GM19324 (cell line): ENCODE results near the gene IFT22.
A peak's percentile ranks its signal among the peaks of the same experiment; 100 is the strongest.
"Not testable (repeated sequence)": the region's sequence is repeated elsewhere in the genome, so short reads cannot be mapped to it uniquely, and the experiment has no call there.

ENCODE experiments used
- ATAC-seq: cut with Tn5 transposase; IDR thresholded peaks from one replicate; pipeline ENCODE4 v1.9.1; 2021; ENCODE audit warnings: mild to moderate bottlenecking, moderate library complexity; ENCODE audit not compliant: unreplicated experiment, low FRiP score

Gene IFT22

DNA sequence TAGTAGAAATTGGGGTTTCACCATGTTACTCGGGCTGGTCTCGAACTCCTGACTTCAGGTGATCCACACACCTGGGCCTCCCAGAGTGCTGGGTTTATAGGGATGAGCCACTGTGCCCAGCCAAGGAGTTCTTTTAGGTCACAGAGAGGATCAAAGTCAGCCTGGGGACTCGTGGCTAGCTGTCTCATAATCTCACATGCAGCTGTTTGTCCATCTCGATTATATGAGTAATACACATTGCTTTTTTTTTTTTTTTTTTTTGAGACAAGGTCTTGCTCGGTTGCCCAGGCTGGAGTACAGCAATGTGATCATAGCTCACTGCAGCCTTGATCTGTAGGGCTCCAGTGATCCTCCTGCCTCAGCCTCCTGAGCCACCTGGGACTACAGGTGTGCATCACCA lies 2.2 kb downstream of the IFT22 start:
- ATAC-seq, result no peak

- no peak for ATAC-seq
Measured at GRCh38 chr7:101315336-101315735, 6.3 kb downstream of the IFT22 start.

GRCh38 chr7:101308245-101309085 lies 13.1 kb downstream of the IFT22 start:
- ATAC-seq, result no peak

GRCh38 chr7:101306307-101306706 lies 15.3 kb downstream of the IFT22 start:
- ATAC-seq, result no peak

DNA sequence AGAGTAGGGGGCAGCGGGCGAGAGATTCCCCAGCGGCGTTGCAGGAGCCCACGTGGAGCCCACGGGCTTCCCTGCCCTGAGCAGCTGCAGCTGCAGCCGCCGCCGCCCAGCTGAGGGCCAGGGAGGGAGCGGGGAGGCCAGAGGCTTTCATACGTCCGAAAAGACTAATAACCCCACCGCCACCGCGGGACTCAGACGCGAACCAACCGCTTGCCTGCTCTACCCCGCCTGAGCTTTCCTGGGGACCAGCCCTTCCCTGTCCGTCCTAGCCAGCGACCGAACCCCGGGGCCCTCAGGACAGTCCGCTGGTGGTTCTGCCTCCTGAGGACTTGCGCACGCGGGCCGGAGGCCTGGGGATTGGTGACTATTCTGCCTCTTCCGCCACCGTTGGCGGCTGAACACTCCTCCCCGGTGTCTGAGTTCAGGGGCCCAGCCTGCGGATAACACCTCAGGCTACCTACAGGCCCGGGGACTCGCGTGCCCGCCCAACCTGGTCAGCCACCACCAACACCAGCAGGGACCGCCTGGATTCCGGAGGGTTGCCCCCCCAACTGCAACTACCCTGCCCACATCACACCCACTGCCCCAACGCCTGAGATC lies 18.4 kb downstream of the IFT22 start:
- ATAC-seq, result no peak

- ATAC-seq, result no peak
Measured at GRCh38 chr7:101302641-101303101, 18.9 kb downstream of the IFT22 start.

DNA sequence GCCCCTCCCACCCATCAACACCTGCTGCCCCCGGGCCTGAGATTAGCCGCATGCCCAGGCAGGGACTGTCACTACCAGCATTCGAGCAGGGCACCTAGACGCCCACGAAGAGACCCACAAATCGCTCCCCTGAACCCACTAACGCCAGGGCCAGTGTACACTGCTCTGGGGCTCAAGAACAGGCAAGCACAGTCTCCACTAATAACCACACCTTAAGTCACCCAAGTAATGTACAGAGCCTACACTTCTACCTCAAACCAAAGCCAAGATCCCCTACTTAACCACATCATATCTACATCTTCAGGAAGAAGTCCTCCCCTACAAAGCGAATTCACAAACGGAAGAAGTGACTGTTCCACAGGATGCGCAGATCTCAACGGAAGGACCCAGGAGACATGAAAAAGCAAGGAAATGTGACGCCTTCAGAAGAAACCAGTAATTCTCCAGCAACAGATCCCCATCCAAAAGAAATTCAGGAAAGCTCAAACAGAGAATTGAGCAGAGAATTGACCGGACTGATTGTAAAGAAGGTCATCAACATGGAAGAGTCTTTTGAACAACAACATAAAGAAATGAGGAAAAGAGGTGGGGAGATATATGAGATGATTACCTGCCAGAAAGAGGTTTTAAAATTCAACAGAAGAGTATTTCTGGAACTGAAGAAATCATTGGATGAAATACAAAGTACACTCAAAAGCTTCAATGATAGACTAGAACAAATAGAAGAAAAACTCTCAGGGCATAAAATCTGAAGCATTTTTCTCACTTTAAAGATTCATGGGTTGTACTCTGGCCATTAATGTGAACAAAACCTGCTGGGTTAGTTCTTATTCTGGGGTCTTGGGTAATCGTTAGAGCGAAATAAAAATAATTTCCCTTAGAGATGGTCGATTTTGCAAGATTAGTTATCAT lies 20.9 kb downstream of the IFT22 start:
- ATAC-seq, result no peak

GRCh38 chr7:101299511-101300464 lies 21.8 kb downstream of the IFT22 start:
- ATAC-seq, result no peak

DNA sequence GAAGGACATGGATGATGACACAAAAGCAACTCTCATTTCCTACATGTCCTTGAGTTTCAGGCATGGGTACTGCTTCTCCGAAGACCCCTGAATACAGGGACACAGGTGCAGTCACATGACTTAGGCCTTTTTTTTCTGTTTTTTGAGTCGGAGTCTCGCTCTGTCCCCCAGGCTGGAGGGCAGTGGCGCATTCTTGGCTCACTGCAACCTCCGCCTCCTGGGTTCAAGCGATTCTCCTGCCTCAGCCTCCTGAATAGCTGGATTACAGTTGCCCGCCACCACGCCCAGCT lies 26.8 kb downstream of the IFT22 start:
- no peak for ATAC-seq

DNA sequence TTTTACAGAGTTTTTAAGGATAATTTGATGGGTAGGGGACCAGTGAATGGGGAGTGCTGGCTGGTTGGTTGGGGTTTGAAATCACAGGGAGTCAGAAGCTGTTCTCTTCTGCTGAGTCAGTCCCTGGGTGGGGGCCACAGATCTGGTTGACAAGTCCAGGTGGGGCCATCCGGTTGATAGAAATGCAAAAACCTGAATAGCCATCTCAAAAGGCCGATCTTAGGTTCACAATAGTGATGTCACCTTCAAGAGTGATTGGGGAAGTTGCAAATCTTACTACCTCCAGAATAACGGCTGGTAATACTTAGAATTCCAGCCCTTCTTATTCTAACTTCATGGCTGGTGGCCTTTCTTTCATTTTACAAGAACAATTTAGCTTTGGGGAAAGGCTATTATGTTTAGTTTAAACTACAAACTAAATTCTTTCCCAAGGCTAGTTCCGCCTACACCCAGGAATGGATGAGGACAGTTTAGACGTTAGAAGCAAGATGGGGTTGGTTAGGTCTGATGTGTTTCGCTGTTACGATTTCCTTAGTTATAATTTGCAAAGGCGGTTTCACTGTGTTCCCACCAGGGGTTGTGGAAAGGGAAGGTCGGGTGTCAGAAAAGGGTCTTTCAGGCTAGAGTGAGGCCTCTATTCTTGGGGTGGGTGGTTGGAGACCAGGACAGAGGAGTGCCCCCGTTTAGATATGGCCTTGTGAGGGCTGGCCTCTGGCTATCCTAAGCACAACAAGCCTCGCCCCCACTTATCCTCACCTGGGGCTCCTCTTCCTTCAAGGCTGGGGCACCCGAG lies 27.4 kb downstream of the IFT22 start:
- ATAC-seq, result no peak

DNA sequence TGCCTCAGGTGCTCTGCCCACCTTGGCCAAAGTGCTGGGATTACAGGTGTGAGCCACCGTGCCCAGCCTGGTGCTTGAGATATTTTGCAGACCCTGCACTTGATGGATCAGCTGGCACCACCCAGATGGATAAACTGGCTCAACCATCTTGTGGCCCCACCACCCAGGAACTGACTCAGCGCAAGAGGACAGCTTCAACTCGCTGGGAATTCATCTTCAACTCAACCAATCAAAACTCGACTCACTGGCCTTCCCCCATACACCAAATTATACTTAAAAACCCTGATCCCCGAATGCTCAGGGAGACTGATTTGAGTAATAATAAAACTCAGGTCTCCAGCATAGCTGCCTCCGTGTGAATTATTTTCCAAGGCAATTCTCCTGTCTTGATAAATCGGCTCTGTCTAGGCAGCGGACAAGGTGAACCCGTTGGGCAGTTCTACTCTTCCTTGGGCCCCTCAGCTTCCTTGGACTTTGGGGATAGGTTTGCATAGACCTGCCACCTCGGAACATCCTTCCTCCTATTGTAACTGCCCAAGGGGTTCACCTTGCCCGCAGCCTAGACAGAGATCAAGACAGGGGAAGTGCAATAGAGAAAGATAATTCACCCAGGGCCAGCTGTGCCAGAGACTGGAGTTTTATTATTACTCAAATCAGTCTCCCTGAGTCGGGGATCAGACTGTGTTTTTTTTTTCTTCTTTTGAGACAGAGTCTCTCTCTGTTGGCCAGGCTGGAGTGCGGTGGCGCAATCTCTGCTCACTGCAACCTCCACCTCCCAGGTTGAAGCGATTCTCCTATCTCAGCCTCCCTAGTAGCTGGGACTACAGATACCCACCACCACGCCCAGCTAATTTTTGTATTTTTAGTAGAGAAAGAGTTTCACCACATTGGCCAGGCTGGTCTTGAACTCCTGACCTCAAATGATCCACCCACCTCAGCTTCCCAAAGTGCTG lies 28.3 kb downstream of the IFT22 start:
- ATAC-seq, result not testable (repeated sequence)

GRCh38 chr7:101292566-101292965 lies 29.0 kb downstream of the IFT22 start:
- ATAC-seq, result not testable (repeated sequence)

- peak; percentile 10 for ATAC-seq
Measured at GRCh38 chr7:101290186-101291037, 31.2 kb downstream of the IFT22 start.

DNA sequence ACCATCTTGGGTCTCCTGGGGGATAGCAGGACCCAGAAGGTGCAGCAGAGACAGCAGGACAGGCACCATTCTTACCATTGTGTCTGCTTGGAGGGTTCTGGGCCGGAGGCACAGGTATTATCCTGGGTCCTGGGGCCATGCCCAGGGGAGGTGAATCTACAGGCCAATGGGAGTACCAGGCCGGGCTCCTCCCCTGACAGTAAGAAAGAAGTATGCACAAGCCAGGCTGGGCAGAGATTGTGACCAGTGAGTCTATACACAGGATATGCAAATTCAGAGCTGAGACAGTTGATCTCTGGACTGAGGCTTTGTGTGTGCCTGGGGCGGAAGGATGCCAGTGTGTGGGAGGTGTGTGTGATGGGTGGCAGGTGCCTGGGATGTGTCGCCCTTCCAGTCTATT lies 31.9 kb downstream of the IFT22 start:
- peak; percentile 56 for ATAC-seq

DNA sequence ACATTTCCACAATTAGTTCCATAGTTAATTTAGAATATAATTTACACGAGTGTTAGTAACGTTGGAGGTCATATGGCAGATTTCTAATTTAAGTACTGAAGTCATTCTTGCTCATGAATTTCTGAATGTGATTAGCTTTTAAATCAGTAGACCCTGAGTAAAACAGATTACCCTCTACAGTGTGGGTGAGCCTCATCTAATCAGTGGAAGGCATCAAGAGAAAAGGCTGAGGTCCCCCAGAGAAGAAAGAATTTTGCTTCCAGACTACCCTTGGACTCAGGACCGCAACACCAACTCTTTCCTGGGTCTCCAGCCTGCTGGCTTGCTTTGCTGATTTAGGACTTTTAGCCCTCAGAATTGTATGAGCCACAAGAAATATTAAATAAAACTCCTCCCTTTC lies 33.2 kb downstream of the IFT22 start:
- no peak for ATAC-seq

DNA sequence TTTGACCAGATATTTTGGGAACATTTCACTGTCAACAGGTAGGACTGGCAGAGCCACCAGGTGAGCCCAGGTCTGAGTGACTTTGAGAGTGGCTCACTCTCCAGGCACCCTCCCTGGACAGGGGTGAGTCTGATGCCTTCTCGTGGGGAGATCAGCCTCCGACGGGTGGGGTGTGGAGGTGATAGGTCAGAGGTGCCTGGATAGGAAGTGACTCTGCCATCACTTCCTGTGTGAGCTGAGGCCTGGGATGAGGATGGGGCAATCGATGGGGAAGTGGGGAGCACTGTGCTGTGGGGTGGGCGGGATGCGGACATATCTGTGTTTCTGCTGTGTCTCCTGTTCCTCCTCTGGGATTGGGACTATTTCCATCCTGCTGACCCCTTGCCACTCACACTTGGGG lies 34.6 kb downstream of the IFT22 start:
- ATAC-seq, result no peak

GRCh38 chr7:101285880-101286279 lies 35.7 kb downstream of the IFT22 start:
- ATAC-seq, result not testable (repeated sequence)
